ENCODE data around the gene SCGB3A1. TPM values are rescaled to one million over a fixed set of nuclear protein-coding genes. Genes with fewer than 3 reads are reported as not detected.

SCGB3A1 gene
- total and polyA plus RNA-seq, 9 of the 15 experiments (the other 6 are each of a cell fraction or from before 2014, with no cell fraction given), result 0.33 TPM; not detected in 8

DNA sequence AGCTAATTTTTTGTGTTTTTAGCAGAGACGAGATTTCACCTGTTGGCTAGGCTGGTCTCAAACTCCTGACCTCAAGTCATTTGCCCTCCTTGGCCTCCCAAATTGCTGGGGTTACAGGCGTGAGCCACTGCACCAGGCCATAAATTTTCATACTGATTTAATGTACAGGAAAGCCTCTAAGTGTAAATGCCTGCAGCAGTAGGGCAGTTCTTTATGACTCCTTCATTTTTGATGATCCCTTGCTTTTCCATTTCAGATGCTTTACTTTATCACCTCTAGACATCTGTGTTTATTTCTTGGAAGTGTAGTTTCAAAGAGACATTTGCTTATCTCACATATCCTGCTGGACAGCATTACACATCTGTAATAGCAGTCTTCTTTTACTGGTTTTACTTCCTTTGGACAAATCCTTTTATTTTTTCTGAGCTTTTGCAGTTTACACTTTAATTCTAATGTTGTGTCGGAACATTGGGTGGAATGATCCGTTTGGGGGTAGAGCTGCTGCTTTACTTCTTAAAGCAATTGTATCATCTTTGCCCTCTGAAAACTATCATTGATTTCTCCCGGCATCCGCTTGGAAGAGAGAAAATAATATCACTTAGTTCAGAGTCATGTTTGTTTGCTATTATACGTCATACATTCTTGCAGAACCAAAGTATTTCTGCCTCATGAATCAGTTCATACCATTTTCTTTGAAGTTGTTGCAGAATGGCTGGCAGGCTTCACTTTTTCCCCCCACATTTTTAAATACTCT lies 36.0 kb downstream of the SCGB3A1 start (continued):
- TF ChIP-seq, protein P1, sequence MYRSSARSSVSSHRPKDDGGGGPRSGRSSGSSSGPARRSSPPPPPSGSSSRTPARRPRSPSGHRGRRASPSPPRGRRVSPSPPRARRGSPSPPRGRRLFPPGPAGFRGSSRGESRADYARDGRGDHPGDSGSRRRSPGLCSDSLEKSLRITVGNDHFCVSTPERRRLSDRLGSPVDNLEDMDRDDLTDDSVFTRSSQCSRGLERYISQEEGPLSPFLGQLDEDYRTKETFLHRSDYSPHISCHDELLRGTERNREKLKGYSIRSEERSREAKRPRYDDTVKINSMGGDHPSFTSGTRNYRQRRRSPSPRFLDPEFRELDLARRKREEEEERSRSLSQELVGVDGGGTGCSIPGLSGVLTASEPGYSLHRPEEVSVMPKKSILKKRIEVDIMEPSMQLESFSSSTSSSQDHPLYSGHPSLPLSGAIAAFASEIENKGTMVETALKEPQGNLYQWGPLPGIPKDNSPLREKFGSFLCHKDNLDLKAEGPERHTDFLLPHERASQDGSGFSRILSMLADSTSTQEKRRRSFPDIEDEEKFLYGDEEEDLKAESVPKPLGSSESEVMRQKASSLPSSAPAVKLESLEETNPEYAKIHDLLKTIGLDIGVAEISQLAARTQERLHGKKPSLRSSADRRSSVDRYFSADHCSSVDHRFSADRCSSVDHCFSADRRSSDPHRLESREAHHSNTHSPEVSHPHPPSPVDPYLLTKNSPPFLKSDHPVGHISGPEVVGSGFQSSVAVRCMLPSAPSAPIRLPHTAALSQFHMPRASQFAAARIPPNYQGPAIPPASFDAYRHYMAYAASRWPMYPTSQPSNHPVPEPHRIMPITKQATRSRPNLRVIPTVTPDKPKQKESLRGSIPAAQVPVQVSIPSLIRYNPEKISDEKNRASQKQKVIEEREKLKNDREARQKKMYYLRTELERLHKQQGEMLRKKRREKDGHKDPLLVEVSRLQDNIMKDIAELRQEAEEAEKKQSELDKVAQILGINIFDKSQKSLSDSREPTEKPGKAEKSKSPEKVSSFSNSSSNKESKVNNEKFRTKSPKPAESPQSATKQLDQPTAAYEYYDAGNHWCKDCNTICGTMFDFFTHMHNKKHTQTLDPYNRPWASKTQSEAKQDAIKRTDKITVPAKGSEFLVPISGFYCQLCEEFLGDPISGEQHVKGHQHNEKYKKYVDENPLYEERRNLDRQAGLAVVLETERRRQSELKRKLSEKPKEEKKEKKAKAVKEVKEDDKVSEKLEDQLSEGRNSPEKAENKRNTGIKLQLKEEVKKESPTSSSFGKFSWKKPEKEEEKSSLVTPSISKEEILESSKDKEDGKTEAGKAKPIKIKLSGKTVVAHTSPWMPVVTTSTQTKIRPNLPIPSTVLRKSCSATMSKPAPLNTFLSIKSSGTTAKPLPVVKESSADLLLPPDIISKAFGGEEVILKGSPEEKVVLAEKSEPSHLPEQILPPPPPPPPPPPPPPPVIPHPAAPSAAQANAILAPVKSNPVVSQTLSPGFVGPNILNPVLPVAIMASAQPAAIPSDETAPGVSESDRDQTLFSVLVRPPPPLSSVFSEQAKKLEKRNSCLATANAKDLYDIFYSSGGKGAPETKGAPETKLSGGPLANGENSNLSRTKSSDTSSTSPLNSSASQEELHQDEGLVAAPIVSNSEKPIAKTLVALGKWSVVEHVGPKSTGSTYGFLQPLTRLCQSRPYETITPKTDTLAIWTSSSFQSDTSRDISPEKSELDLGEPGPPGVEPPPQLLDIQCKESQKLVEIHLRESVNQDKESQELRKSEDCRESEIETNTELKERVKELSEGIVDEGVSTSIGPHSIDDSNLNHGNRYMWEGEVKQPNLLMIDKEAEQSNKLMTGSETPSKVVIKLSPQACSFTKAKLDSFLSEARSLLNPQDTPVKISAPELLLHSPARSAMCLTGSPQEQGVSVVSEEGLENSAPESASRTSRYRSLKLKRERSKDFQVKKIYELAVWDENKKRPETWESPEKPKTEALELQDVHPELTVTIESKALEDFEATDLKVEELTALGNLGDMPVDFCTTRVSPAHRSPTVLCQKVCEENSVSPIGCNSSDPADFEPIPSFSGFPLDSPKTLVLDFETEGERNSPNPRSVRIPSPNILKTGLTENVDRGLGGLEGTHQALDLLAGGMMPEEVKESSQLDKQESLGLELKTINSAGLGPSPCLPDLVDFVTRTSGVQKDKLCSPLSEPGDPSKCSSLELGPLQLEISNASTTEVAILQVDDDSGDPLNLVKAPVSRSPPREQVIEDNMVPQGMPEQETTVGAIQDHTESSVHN (IDR thresholded peaks at IDR 0.05; ENCODE audit: borderline replicate concordance in 1 of 2, low read depth in 1 of 2), result peak; percentile 88 to 95; a peak in 3 of 4 replicates
- peak; percentile 36 to 91; a peak in 3 of 4 replicates for TF ChIP-seq RCOR1 (IDR thresholded peaks at IDR 0.05; ENCODE audit: borderline replicate concordance in 1 of 2, low read depth in 2 of 2, low read length in 2 of 2)
- TF ChIP-seq DMBX1 (CRISPR knock-in tag; IDR thresholded peaks at IDR 0.05; ENCODE audit: borderline replicate concordance), result peak; percentile 54; the same call in 1 of the 2 replicates
- peak; percentile 75 for TF ChIP-seq NEUROD1 (IDR thresholded peaks at IDR 0.05; ENCODE audit: borderline replicate concordance, low read depth, low read length, partially characterized antibody)
- TF ChIP-seq POLR2A (conservative IDR thresholded peaks at IDR 0.05), result no peak
- peak; percentile 89 for TF ChIP-seq ZNF175 (CRISPR knock-in tag; IDR thresholded peaks at IDR 0.05; ENCODE audit: low read depth)
- TF ChIP-seq, protein P2, sequence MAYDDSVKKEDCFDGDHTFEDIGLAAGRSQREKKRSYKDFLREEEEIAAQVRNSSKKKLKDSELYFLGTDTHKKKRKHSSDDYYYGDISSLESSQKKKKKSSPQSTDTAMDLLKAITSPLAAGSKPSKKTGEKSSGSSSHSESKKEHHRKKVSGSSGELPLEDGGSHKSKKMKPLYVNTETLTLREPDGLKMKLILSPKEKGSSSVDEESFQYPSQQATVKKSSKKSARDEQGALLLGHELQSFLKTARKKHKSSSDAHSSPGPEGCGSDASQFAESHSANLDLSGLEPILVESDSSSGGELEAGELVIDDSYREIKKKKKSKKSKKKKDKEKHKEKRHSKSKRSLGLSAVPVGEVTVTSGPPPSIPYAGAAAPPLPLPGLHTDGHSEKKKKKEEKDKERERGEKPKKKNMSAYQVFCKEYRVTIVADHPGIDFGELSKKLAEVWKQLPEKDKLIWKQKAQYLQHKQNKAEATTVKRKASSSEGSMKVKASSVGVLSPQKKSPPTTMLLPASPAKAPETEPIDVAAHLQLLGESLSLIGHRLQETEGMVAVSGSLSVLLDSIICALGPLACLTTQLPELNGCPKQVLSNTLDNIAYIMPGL (CRISPR knock-in tag; IDR thresholded peaks at IDR 0.05), result no peak
- 0 out of 2 replicates have a peak, but pooled peaks have one; percentile 29 for TF ChIP-seq MEF2D (tag; conservative IDR thresholded peaks at IDR 0.05; ENCODE audit: low read depth)
- TF ChIP-seq ESRRA (IDR thresholded peaks at IDR 0.05; ENCODE audit: borderline replicate concordance, low read depth), result peak; percentile 30; the same call in 1 of the 2 replicates
- peak; percentile 57 for TF ChIP-seq CCNT2 (IDR thresholded peaks at IDR 0.05; ENCODE audit: borderline replicate concordance, extremely low read depth, insufficient read length, low read depth, low read length)
- peak in 1 of 2 experiments; percentile 79; a peak in 1 of 4 replicates for TF ChIP-seq NONO (IDR thresholded peaks at IDR 0.05; ENCODE audit: low read depth in 2 of 2, low read length in 1 of 2)
- peak; percentile 57 for TF ChIP-seq CXXC5 (CRISPR knock-in tag; IDR thresholded peaks at IDR 0.05)
- TF ChIP-seq, protein P3, sequence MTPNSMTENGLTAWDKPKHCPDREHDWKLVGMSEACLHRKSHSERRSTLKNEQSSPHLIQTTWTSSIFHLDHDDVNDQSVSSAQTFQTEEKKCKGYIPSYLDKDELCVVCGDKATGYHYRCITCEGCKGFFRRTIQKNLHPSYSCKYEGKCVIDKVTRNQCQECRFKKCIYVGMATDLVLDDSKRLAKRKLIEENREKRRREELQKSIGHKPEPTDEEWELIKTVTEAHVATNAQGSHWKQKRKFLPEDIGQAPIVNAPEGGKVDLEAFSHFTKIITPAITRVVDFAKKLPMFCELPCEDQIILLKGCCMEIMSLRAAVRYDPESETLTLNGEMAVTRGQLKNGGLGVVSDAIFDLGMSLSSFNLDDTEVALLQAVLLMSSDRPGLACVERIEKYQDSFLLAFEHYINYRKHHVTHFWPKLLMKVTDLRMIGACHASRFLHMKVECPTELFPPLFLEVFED (CRISPR knock-in tag; conservative IDR thresholded peaks at IDR 0.05), result no peak
- TF ChIP-seq FIP1L1 (IDR thresholded peaks at IDR 0.05; ENCODE audit: low read depth, low read length, poor library complexity, severe bottlenecking), result no peak
- peak; percentile 82 for TF ChIP-seq KHSRP (IDR thresholded peaks at IDR 0.05)
